HUES64 (cell line): ENCODE data around the gene PARP12.

Source experiments
- H3K27ac ChIP-seq: 2 replicates; pipeline ENCODE4 v1.7.0; 2013; ENCODE audit warnings: low read depth, low read length, inconsistent platforms
- H3K27me3 ChIP-seq: 2 replicates; pipeline ENCODE4 v1.6.1; 2013; ENCODE audit warnings: mild to moderate bottlenecking, low read length; ENCODE audit not compliant: insufficient read depth
- H3K36me3 ChIP-seq: 2 replicates; pipeline ENCODE4 v1.6.1; 2013; ENCODE audit warnings: mild to moderate bottlenecking, low read length; ENCODE audit not compliant: insufficient read depth
- H3K4me1 ChIP-seq: 2 replicates; pipeline ENCODE4 v1.6.1; 2013; ENCODE audit warnings: mild to moderate bottlenecking, low read length, moderate library complexity; ENCODE audit not compliant: insufficient read depth
- H3K4me3 ChIP-seq: 2 replicates; pipeline ENCODE4 v1.5.1; 2013; ENCODE audit warnings: mild to moderate bottlenecking, low read length, moderate library complexity
- H3K9ac ChIP-seq: 2 replicates; pipeline ENCODE4 v1.6.1; 2013; ENCODE audit warnings: mild to moderate bottlenecking, low read depth, low read length
- H3K9me3 ChIP-seq: 2 replicates; pipeline ENCODE4 v1.6.1; 2013; ENCODE audit warnings: low read depth, low read length; ENCODE audit not compliant: insufficient read depth
- WGBS: fragments of 150-250, 120-280 bp; methylation state at CpG from one replicate; pipeline ENCODE4 v1.1.7; 2013; ENCODE audit warnings: missing lambda C conversion rate; 5-methylcytosine and 5-hydroxymethylcytosine counted together

PARP12 gene

GRCh38 chr7:140059273-140060242, 3.2 kb downstream of the PARP12 start:
- H3K9ac ChIP-seq: no peak overlapping the region
- 92% methylated on average over 12 of the region's 12 CpGs for WGBS
- peaks cover 39% of the 10 kb centered on the region for H3K27me3 ChIP-seq
- H3K9me3 ChIP-seq: no peaks in the 10 kb centered on the region
- H3K4me3 ChIP-seq: no peak overlapping the region
- no peaks in the 10 kb centered on the region for H3K36me3 ChIP-seq
- H3K4me1 ChIP-seq: no peaks in the 10 kb centered on the region
- H3K27ac ChIP-seq: no peak overlapping the region

- Histone ChIP-seq H3K4me3 (no peak overlapping the region), H3K27me3 (peaks cover 30% of the 10 kb centered on the region), H3K4me1 (no peaks in the 10 kb centered on the region), H3K9me3 (no peaks in the 10 kb centered on the region), H3K27ac (no peak overlapping the region), H3K9ac (no peak overlapping the region), H3K36me3 (no peaks in the 10 kb centered on the region)
- 95% methylated on average over 7 of the region's 7 CpGs for WGBS
Observed at GRCh38 chr7:140058517-140058916, 4.2 kb downstream of the PARP12 start.

- no peaks in the 10 kb centered on the region for H3K36me3 ChIP-seq
- no peak overlapping the region for H3K9ac ChIP-seq
- H3K9me3 ChIP-seq: no peaks in the 10 kb centered on the region
- no peaks in the 10 kb centered on the region for H3K4me1 ChIP-seq
- no peak overlapping the region for H3K27ac ChIP-seq
- H3K4me3 ChIP-seq: no peak overlapping the region
- H3K27me3 ChIP-seq: peaks cover 17% of the 10 kb centered on the region
- WGBS: 91% methylated on average over 3 of the region's 3 CpGs
Observed at GRCh38 chr7:140057143-140057535, 5.6 kb downstream of the PARP12 start.

- H3K27ac ChIP-seq: no peak overlapping the region
- WGBS: 96% methylated on average over 5 of the region's 5 CpGs
- peaks cover 11% of the 10 kb centered on the region for H3K27me3 ChIP-seq
- H3K4me3 ChIP-seq: no peak overlapping the region
- H3K4me1 ChIP-seq: no peaks in the 10 kb centered on the region
- H3K9ac ChIP-seq: no peak overlapping the region
- H3K36me3 ChIP-seq: no peaks in the 10 kb centered on the region
- no peaks in the 10 kb centered on the region for H3K9me3 ChIP-seq
Observed at GRCh38 chr7:140056431-140057142, 6.2 kb downstream of the PARP12 start.

GRCh38 chr7:140055833-140056232, 6.9 kb downstream of the PARP12 start:
- peaks cover 4% of the 10 kb centered on the region; the same call in 1 of the 2 replicates for H3K27me3 ChIP-seq
- no peak overlapping the region for H3K4me3 ChIP-seq
- H3K9ac ChIP-seq: no peak overlapping the region
- H3K9me3 ChIP-seq: no peaks in the 10 kb centered on the region
- WGBS: 98% methylated on average over 2 of the region's 2 CpGs
- no peak overlapping the region for H3K27ac ChIP-seq
- no peaks in the 10 kb centered on the region for H3K4me1 ChIP-seq
- H3K36me3 ChIP-seq: no peaks in the 10 kb centered on the region

GRCh38 chr7:140054751-140055150, 8.0 kb downstream of the PARP12 start:
- H3K36me3 ChIP-seq: no peaks in the 10 kb centered on the region
- WGBS: 96% methylated on average over 4 of the region's 4 CpGs
- H3K4me1 ChIP-seq: no peaks in the 10 kb centered on the region
- H3K9me3 ChIP-seq: no peaks in the 10 kb centered on the region
- no peak overlapping the region for H3K9ac ChIP-seq
- H3K27ac ChIP-seq: no peak overlapping the region
- no peaks in the 10 kb centered on the region for H3K27me3 ChIP-seq
- no peak overlapping the region for H3K4me3 ChIP-seq

- Histone ChIP-seq H3K27ac (no peak overlapping the region), H3K36me3 (no peaks in the 10 kb centered on the region), H3K4me3 (no peak overlapping the region), H3K4me1 (no peaks in the 10 kb centered on the region), H3K27me3 (no peaks in the 10 kb centered on the region), H3K9me3 (no peaks in the 10 kb centered on the region), H3K9ac (no peak overlapping the region)
- WGBS: 94% methylated on average over 3 of the region's 3 CpGs
Observed at GRCh38 chr7:140053812-140054539, 8.8 kb downstream of the PARP12 start.

- no peak overlapping the region for H3K9ac ChIP-seq
- H3K27me3 ChIP-seq: no peaks in the 10 kb centered on the region
- no peaks in the 10 kb centered on the region for H3K36me3 ChIP-seq
- H3K27ac ChIP-seq: no peak overlapping the region
- H3K4me1 ChIP-seq: no peaks in the 10 kb centered on the region
- H3K4me3 ChIP-seq: no peak overlapping the region
- no peaks in the 10 kb centered on the region for H3K9me3 ChIP-seq
Observed at GRCh38 chr7:140051820-140052219, 10.9 kb downstream of the PARP12 start.

- Histone ChIP-seq H3K9ac (no peak overlapping the region), H3K4me1 (no peaks in the 10 kb centered on the region), H3K4me3 (no peak overlapping the region), H3K9me3 (no peaks in the 10 kb centered on the region), H3K36me3 (no peaks in the 10 kb centered on the region), H3K27ac (no peak overlapping the region), H3K27me3 (no peaks in the 10 kb centered on the region)
- WGBS: 94% methylated on average over 3 of the region's 3 CpGs
Observed at GRCh38 chr7:140050100-140050499, 12.7 kb downstream of the PARP12 start.

GRCh38 chr7:140049339-140050024, 13.3 kb downstream of the PARP12 start:
- H3K9ac ChIP-seq: no peak overlapping the region
- H3K9me3 ChIP-seq: no peaks in the 10 kb centered on the region
- no peaks in the 10 kb centered on the region for H3K27me3 ChIP-seq
- no peak overlapping the region for H3K4me3 ChIP-seq
- 85% methylated on average over 5 of the region's 5 CpGs for WGBS
- H3K27ac ChIP-seq: no peak overlapping the region
- H3K4me1 ChIP-seq: no peaks in the 10 kb centered on the region
- no peaks in the 10 kb centered on the region for H3K36me3 ChIP-seq
